Adrenal gland (tissue), 12 donors: ENCODE data around the gene PPP1R14B. TPM values are rescaled to one million over a fixed set of nuclear protein-coding genes. Genes with fewer than 3 reads are reported as not detected.

Experiments used
- DNase-seq, 7 donors: peaks; one replicate each; pipeline ENCODE4 v3.0.0-alpha.2; 2019 to 2020
- H3K27ac ChIP-seq, 5 donors: fragments of 200-600 bp; sonication (generic) in 4 of 5; 1 replicate in 3 of 5; 2 replicates in 2 of 5; pipeline versions ENCODE4 v1.5.1 to v1.8.0; 2016 to 2020; ENCODE audit warnings: mild to moderate bottlenecking in 1 of 5
- H3K27me3 ChIP-seq: fragments of 200-600 bp; 2 replicates; pipeline ENCODE4 v1.8.0; 2021
- H3K36me3 ChIP-seq, 2 donors: fragments of 200-600 bp; replicated peaks in 1 of 2; 1 replicate in 1 of 2; 2 replicates in 1 of 2; pipeline versions ENCODE4 v1.5.1 to v1.8.0; 2018 to 2022
- H3K4me1 ChIP-seq, 2 donors: fragments of 200-600 bp; replicated peaks in 1 of 2; 1 replicate in 1 of 2; 2 replicates in 1 of 2; pipeline versions ENCODE4 v1.5.1 to v1.8.0; 2018 to 2021
- H3K4me3 ChIP-seq, 4 donors: fragments of 200-600 bp; sonication (generic) in 3 of 4; one replicate each; pipeline ENCODE4 v1.5.1; 2016 to 2018
- H3K9me3 ChIP-seq, 3 donors: fragments of 200-600 bp; sonication (generic) in 1 of 3; replicated peaks in 1 of 3; 1 replicate in 2 of 3; 2 replicates in 1 of 3; pipeline versions ENCODE4 v1.5.1 to v1.8.0; 2016 to 2021
- CTCF ChIP-seq, 6 experiments: fragments of 450-650 bp in 4 of 6; fragments of 200-600 bp in 2 of 6; sonication (generic) in 1 of 6; IDR thresholded peaks; 1 replicate in 5 of 6; 2 replicates in 1 of 6; pipeline versions ENCODE4 v1.5.1 to v1.8.0; 2016 to 2021; ENCODE audit warnings: antibody characterized with exemption in 6 of 6, mild to moderate bottlenecking in 2 of 6, moderate library complexity in 1 of 6
- POLR2A ChIP-seq, 2 donors: fragments of 450-650 bp; IDR thresholded peaks; one replicate each; pipeline ENCODE4 v1.6.1; 2017; ENCODE audit warnings: antibody characterized with exemption in 2 of 2, mild to moderate bottlenecking in 2 of 2, moderate library complexity in 1 of 2
- WGBS, 4 donors: extraction: QIAGEN DNeasy Blood & Tissue Kit in 2 of 4; methylation state at CpG; one replicate each; pipeline versions ENCODE4 v1.1.5 to v1.1.7; 2013 to 2017; 5-methylcytosine and 5-hydroxymethylcytosine counted together
- intact Hi-C, 2 donors: fragments of 100-400 bp; cut with DNase I; formaldehyde crosslinking; loops; one replicate each; pipeline versions ENCODE4 v1.14.1 to v1.15.0; 2022 to 2023
- polyA plus RNA-seq, 3 donors: library from polyadenylated mRNA; stranded (reverse); fragments of 200-250 nt in 2 of 3; fragments of 350-450 nt in 1 of 3; fragmentation: Illumina TruSeq in 1 of 3; extraction: RNeasy Lipid Tissue Mini Kit (QIAGEN cat#74804) in 1 of 3; gene quantifications; one replicate each; pipeline ENCODE4 v1.2.3, GENCODE V29; 2013 to 2014
- total RNA-seq, 9 donors: library from RNA; depleted of rRNA in 4 of 9; stranded (reverse); fragments of >200 nt in 4 of 9; fragments of 120-200 nt in 1 of 9; fragmentation: NEBNext Ultra II Directional in 1 of 9; extraction: Animal tissue kit (Norgen Biotek cat#: 25700) in 1 of 9; gene quantifications; one replicate each; pipeline versions ENCODE4 v1.1.0 to v1.2.4, GENCODE V29; 2013 to 2023
- donor health status: healthy with polysubstance abuse.
- donor health status: Bipolar disorder and iron deficiency.
- donor health status: DM: yes; HTN: yes; CAD: no.
- donor health status: DM: no; HTN: no; CAD: no.
- donor health status: DM: no; HTN: no; CAD: no.
- donor health status: DM: yes; HTN: yes; CAD: no.

PPP1R14B gene
- total and polyA plus RNA-seq, 12 donors, result 77.2 to 331 (median 131) TPM

GRCh38 chr11:64263021-64263946 is 16.5 kb upstream of the PPP1R14B start:
- no peak for TF ChIP-seq CTCF (IDR thresholded peaks at IDR 0.05)
- no peak for TF ChIP-seq POLR2A (IDR thresholded peaks at IDR 0.05)
- no peak for DNase-seq
- intact Hi-C loops, result no loop called here

GRCh38 chr11:64262271-64263002 is 15.7 kb upstream of the PPP1R14B start:
- WGBS, 4 donors, result 90 to 94% (median 93%) methylated on average over 11 to 42 of the region's 42 CpGs
- no peak overlapping the region for H3K4me3 ChIP-seq
- no peak for DNase-seq
- peak overlapping the region in 1 of 5 donors; percentile 38 for H3K27ac ChIP-seq
- peaks cover 7 to 17% of the 10 kb centered on the region in 2 donors for H3K4me1 ChIP-seq
- no peaks in the 10 kb centered on the region for H3K27me3 ChIP-seq
- intact Hi-C loops, result no loop called here
- no peaks in the 10 kb centered on the region for H3K9me3 ChIP-seq
- no peak for TF ChIP-seq CTCF (IDR thresholded peaks at IDR 0.05)
- no peak for TF ChIP-seq POLR2A (IDR thresholded peaks at IDR 0.05)
- H3K36me3 ChIP-seq, result peaks cover 0 to 90% of the 10 kb centered on the region in 2 donors

More at GRCh38 chr11:64263021-64263946, 16.5 kb upstream of the PPP1R14B start:
- H3K4me1 ChIP-seq, result peaks cover 15 to 25% of the 10 kb centered on the region in 2 donors
- H3K4me3 ChIP-seq, result no peak overlapping the region
- peaks cover 0 to 82% of the 10 kb centered on the region in 2 donors for H3K36me3 ChIP-seq
- no peaks in the 10 kb centered on the region for H3K9me3 ChIP-seq
- H3K27ac ChIP-seq, result peak overlapping the region in 1 of 5 donors; percentile 97
- 72 to 85% (median 81%) methylated on average over 14 to 29 of the region's 29 CpGs for WGBS, 4 donors
- H3K27me3 ChIP-seq, result no peaks in the 10 kb centered on the region

- H3K36me3 ChIP-seq, result peaks cover 0 to 98% of the 10 kb centered on the region in 2 donors
- intact Hi-C loops, result no loop called here
- no peak overlapping the region for H3K27ac ChIP-seq
- peak in 1 of 7 donors; percentile 25 for DNase-seq
- H3K4me3 ChIP-seq, result no peak overlapping the region
- TF ChIP-seq POLR2A (IDR thresholded peaks at IDR 0.05), result no peak
- no peak for TF ChIP-seq CTCF (IDR thresholded peaks at IDR 0.05)
- H3K4me1 ChIP-seq, result peaks cover 0 to 10% of the 10 kb centered on the region in 2 donors
- no peaks in the 10 kb centered on the region for H3K9me3 ChIP-seq
- 86 to 95% (median 93%) methylated on average over 11 to 18 of the region's 18 CpGs for WGBS, 4 donors
- H3K27me3 ChIP-seq, result no peaks in the 10 kb centered on the region
Measured at GRCh38 chr11:64261556-64262080, 14.9 kb upstream of the PPP1R14B start.

GRCh38 chr11:64260147-64260708 is 13.5 kb upstream of the PPP1R14B start:
- no peak overlapping the region for H3K4me3 ChIP-seq
- 92 to 96% (median 94%) methylated on average over 6 of the region's 6 CpGs for WGBS, 4 donors
- no peaks in the 10 kb centered on the region for H3K9me3 ChIP-seq
- H3K36me3 ChIP-seq, result peaks cover 0 to 100% of the 10 kb centered on the region in 2 donors
- no peaks in the 10 kb centered on the region for H3K27me3 ChIP-seq
- DNase-seq, result no peak
- no peak overlapping the region for H3K27ac ChIP-seq
- no peaks in the 10 kb centered on the region for H3K4me1 ChIP-seq
- intact Hi-C loops, result no loop called here
- no peak for TF ChIP-seq POLR2A (IDR thresholded peaks at IDR 0.05)
- TF ChIP-seq CTCF (IDR thresholded peaks at IDR 0.05), result no peak
